HCT116 (cell line): ENCODE measurements around the gene ZP1. TPM values are rescaled to one million over a fixed set of nuclear protein-coding genes. Genes with fewer than 3 reads are reported as not detected.

Source experiments
- ATAC-seq: fragments of 200-7000 bp; cut with Tn5 transposase; 2 replicates; pipeline ENCODE4 v1.9.1; 2020; ENCODE audit warnings: mild to moderate bottlenecking, moderate library complexity
- BruUV-seq: library from RNA; stranded (reverse); fragments of 400-500 nt; replicated peaks from 2 replicates; lab custom pipeline; 2021; lab: Mats Ljungman, UMichigan
- CTCF ChIA-PET: fragments of 300-600 bp; sonication (Branson Sonifier 250); formaldehyde crosslinking; loops from one replicate; lab custom pipeline; 2021; ENCODE audit warnings: antibody characterized with exemption; lab: Charles Lee
- POLR2A ChIA-PET: fragments of 300-600, 350-600 bp; sonication (Branson Sonifier 250); formaldehyde crosslinking; loops from one replicate; lab custom pipeline; 2021; ENCODE audit warnings: antibody characterized with exemption; lab: Charles Lee
- RAD21 ChIA-PET, 2 experiments: fragments of 300-600 bp; sonication (Branson Sonifier 250); formaldehyde crosslinking; loops; one replicate each; lab custom pipeline; 2023; ENCODE audit warnings: low total read pairs in 2 of 2; ENCODE audit not compliant: uncharacterized antibody in 2 of 2, unreplicated experiment in 2 of 2, low non-redundant PET in 1 of 2; lab: Charles Lee
- DNase-seq: peaks from one replicate; pipeline ENCODE4 v3.0.0-alpha.2; 2010; ENCODE audit warnings: low read depth, low spot score
- H2AFZ ChIP-seq: fragments of 200-600 bp; shearing (Covaris generic), sonication (generic); 2 replicates; pipeline ENCODE4 v1.6.1; 2017; ENCODE audit warnings: low read depth, mixed run types, mixed read lengths, antibody characterized with exemption, low read length; ENCODE audit not compliant: poor library complexity, severe bottlenecking
- H3K27ac ChIP-seq: 2 replicates; pipeline ENCODE4 v1.5.1; 2012; ENCODE audit warnings: low read depth, low read length
- H3K27me3 ChIP-seq: fragments of 200-600 bp; sonication (generic); 2 replicates; pipeline ENCODE4 v1.6.1; 2016; ENCODE audit warnings: mixed run types, low read length, mixed read lengths; ENCODE audit not compliant: insufficient read depth
- H3K36me3 ChIP-seq, 2 experiments: fragments of 200-500 bp in 1 of 2; fragments of 200-600 bp in 1 of 2; sonication (Bioruptor generic) in 1 of 2; sonication (generic) in 1 of 2; 2 replicates each; pipeline versions ENCODE4 v1.5.1 to v1.6.1; 2014 to 2016; ENCODE audit warnings: low read length in 2 of 2, inconsistent platforms in 1 of 2, mixed read lengths in 1 of 2, mixed run types in 1 of 2; ENCODE audit not compliant: insufficient read depth in 2 of 2, control insufficient read depth in 1 of 2
- H3K4me1 ChIP-seq, 2 experiments: fragments of 200-600 bp in 1 of 2; sonication (generic) in 1 of 2; 2 replicates each; pipeline versions ENCODE4 v1.5.1 to v1.6.1; 2012 to 2017; ENCODE audit warnings: low read length in 2 of 2, inconsistent platforms in 1 of 2, mild to moderate bottlenecking in 1 of 2, mixed read lengths in 1 of 2, mixed run types in 1 of 2, moderate library complexity in 1 of 2; ENCODE audit not compliant: insufficient read depth in 2 of 2, control insufficient read depth in 1 of 2
- H3K4me2 ChIP-seq: fragments of 200-600 bp; sonication (generic); 2 replicates; pipeline ENCODE4 v1.6.1; 2017; ENCODE audit warnings: mixed run types, low read length, mixed read lengths
- H3K4me3 ChIP-seq, 2 experiments: fragments of 200-600 bp in 1 of 2; sonication (generic) in 1 of 2; replicated peaks in 1 of 2; 2 replicates each; pipeline ENCODE4 v1.5.1; 2011 to 2016; ENCODE audit warnings: low read length in 2 of 2, control low read depth in 1 of 2, low read depth in 1 of 2, mild to moderate bottlenecking in 1 of 2, mixed read lengths in 1 of 2, mixed run types in 1 of 2
- H3K79me2 ChIP-seq: fragments of 200-600 bp; sonication (generic); 2 replicates; pipeline ENCODE4 v1.6.1; 2017; ENCODE audit warnings: mild to moderate bottlenecking, mixed run types, low read length, moderate library complexity, mixed read lengths; ENCODE audit not compliant: insufficient read depth
- H3K9ac ChIP-seq: fragments of 200-600 bp; sonication (generic); 2 replicates; pipeline ENCODE4 v1.6.1; 2016; ENCODE audit warnings: low read length, mixed read lengths
- H3K9me2 ChIP-seq: fragments of 200-600 bp; sonication (generic), shearing (Covaris generic); 2 replicates; pipeline ENCODE4 v1.6.1; 2017; ENCODE audit warnings: mixed run types, mild to moderate bottlenecking, moderate library complexity; ENCODE audit not compliant: insufficient read depth
- H3K9me3 ChIP-seq, 2 experiments: fragments of 200-500 bp in 1 of 2; fragments of 200-600 bp in 1 of 2; sonication (Bioruptor generic) in 1 of 2; sonication (generic) in 1 of 2; 2 replicates each; pipeline ENCODE4 v1.6.1; 2014 to 2017; ENCODE audit warnings: low read length in 2 of 2, mixed read lengths in 2 of 2, inconsistent platforms in 1 of 2, low read depth in 1 of 2, mild to moderate bottlenecking in 1 of 2, mixed run types in 1 of 2, moderate library complexity in 1 of 2; ENCODE audit not compliant: control insufficient read depth in 1 of 2, insufficient read depth in 1 of 2
- H4K20me1 ChIP-seq: fragments of 200-600 bp; sonication (generic), shearing (Covaris generic); 2 replicates; pipeline ENCODE4 v1.6.1; 2017; ENCODE audit warnings: mixed run types, mild to moderate bottlenecking, moderate library complexity; ENCODE audit not compliant: insufficient read depth
- CBX3 ChIP-seq: IDR thresholded peaks from 2 replicates; pipeline ENCODE4 v1.6.1; 2012; ENCODE audit warnings: low read depth
- CEBPB ChIP-seq: IDR thresholded peaks from 2 replicates; pipeline ENCODE4 v1.6.1; 2012; ENCODE audit warnings: low read depth
- EGR1 ChIP-seq: IDR thresholded peaks from 2 replicates; pipeline ENCODE4 v1.6.1; 2012; ENCODE audit warnings: low read depth
- ELF1 ChIP-seq: IDR thresholded peaks from 2 replicates; pipeline ENCODE4 v1.6.1; 2012; ENCODE audit warnings: low read depth, borderline replicate concordance
- EZH2phosphoT487 ChIP-seq: fragments of 200-600 bp; IDR thresholded peaks from 2 replicates; pipeline ENCODE4 v1.6.1; 2018; ENCODE audit warnings: antibody characterized with exemption, borderline replicate concordance
- JUND ChIP-seq: IDR thresholded peaks from 2 replicates; pipeline ENCODE4 v1.6.1; 2012
- POLR2AphosphoS5 ChIP-seq: IDR thresholded peaks from 2 replicates; pipeline ENCODE4 v1.6.1; 2011; ENCODE audit warnings: mild to moderate bottlenecking, low read depth, low read length, moderate library complexity
- RAD21 ChIP-seq: IDR thresholded peaks from 2 replicates; pipeline ENCODE4 v1.6.1; 2012; ENCODE audit warnings: low read depth, mild to moderate bottlenecking
- SIN3A ChIP-seq: IDR thresholded peaks from 2 replicates; pipeline ENCODE4 v1.6.1; 2012; ENCODE audit warnings: low read depth
- TCF7L2 ChIP-seq: IDR thresholded peaks from 2 replicates; pipeline ENCODE4 v1.7.0; 2011; ENCODE audit warnings: borderline replicate concordance, inconsistent platforms; ENCODE audit not compliant: insufficient read depth, insufficient read length; ENCODE audit errors: extremely low read depth
- YY1 ChIP-seq: IDR thresholded peaks from 2 replicates; pipeline ENCODE4 v1.6.1; 2011; ENCODE audit warnings: low read length, low read depth, moderate library complexity, mild to moderate bottlenecking; ENCODE audit not compliant: insufficient replicate concordance; ENCODE audit errors: extremely low read depth
- ZFX ChIP-seq: fragments of 450-650 bp; IDR thresholded peaks from 2 replicates; pipeline ENCODE4 v1.6.1; 2017
- ZNF274 ChIP-seq: fragments of 200-500 bp; sonication (Bioruptor generic); IDR thresholded peaks from 2 replicates; pipeline ENCODE4 v1.6.1; 2014; ENCODE audit warnings: mild to moderate bottlenecking, low read depth, low read length, inconsistent platforms
- intact Hi-C: fragments of 100-400 bp; cut with micrococcal nuclease; formaldehyde crosslinking; loops from 2 replicates; pipeline ENCODE4 v1.10.0; 2022
- total RNA-seq: library from RNA; stranded (reverse); gene quantifications from one replicate; pipeline ENCODE4 v1.2.1, GENCODE V29; 2021; ENCODE audit not compliant: unreplicated experiment
- TF ChIP-seq, protein P1 (sequence below): IDR thresholded peaks from 2 replicates; pipeline ENCODE4 v1.6.1; 2012
- TF ChIP-seq, protein P2 (sequence below): IDR thresholded peaks from 2 replicates; pipeline ENCODE4 v1.6.1; 2011; ENCODE audit warnings: mild to moderate bottlenecking, low read length, moderate library complexity; ENCODE audit not compliant: insufficient replicate concordance; ENCODE audit errors: extremely low read depth
- TF ChIP-seq, protein P3 (sequence below): IDR thresholded peaks from 2 replicates; pipeline ENCODE4 v1.6.1; 2012
- TF ChIP-seq, protein P4 (sequence below), 3 experiments: fragments of 200-600 bp in 1 of 3; sonication (generic) in 1 of 3; IDR thresholded peaks in 2 of 3; conservative IDR thresholded peaks in 1 of 3; 2 replicates each; pipeline ENCODE4 v1.5.1; 2012 to 2017; ENCODE audit warnings: low read depth in 2 of 3, low read length in 2 of 3, antibody characterized with exemption in 1 of 3, borderline replicate concordance in 1 of 3, control low read depth in 1 of 3, mild to moderate bottlenecking in 1 of 3, mixed read lengths in 1 of 3, mixed run types in 1 of 3, moderate library complexity in 1 of 3; ENCODE audit not compliant: insufficient read depth in 1 of 3
- TF ChIP-seq, protein P5 (sequence below): IDR thresholded peaks from 2 replicates; pipeline ENCODE4 v1.6.1; 2012; ENCODE audit warnings: low read depth

ZP1 gene
- total RNA-seq, 1 experiment from 2014 or later: not detected

DNA sequence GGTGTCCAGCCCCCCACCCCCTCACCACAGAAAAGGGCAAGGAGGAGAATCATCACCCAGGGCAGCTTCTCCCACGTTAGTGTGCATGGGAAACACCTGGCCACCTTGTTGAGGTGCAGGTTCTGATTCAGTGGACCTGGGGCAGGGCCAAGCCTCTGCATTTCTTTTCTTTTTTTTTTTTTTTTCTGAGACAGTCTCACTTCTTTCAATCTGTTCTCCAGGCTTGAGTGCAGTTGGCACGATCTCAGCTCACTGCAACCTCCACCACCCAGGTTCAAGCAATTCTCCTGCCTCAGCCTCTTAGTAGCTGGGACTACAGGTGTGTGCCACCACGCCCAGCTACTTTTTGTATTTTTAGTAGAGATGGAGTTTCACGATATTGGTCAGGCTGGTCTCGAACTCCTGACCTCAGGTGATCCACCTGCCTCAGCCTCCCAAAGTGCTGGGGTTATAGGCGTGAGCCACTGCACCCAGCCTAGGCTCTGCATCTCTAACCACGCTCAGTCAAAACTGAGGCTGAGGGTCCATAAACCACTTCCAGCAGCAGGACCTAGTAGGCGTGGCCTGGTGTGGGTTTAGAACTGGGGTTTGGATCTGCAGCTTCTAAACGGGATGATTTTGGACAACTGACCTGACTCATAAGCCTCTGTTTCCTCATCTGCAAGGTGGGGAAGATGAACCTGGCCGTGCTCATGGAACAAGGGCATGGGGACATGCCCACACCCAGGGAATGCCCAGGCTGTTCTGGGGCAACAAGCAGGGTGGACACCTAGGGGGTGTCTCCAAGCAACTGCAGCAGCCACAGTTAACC is 734 bp downstream of the ZP1 start:
- no peak overlapping the region for H3K9ac ChIP-seq
- CTCF ChIA-PET: no interaction called here
- intact Hi-C loops: no loop called here

More for the DNA sequence above, 734 bp downstream of the ZP1 start:
- Histone ChIP-seq H3K79me2 (no peaks in the 10 kb centered on the region), H3K4me2 (no peak overlapping the region), H4K20me1 (no peaks in the 10 kb centered on the region), H3K4me3 (no peak overlapping the region), H3K27me3 (0 out of 2 replicates have a peak, but pooled peaks cover 4% of the 10 kb centered on the region), H3K27ac (no peak overlapping the region), H3K36me3 (no peaks in the 10 kb centered on the region), H2AFZ (no peak overlapping the region), H3K9me2 (no peaks in the 10 kb centered on the region), H3K9me3 (no peaks in the 10 kb centered on the region), H3K4me1 (peaks cover 0 to 4% of the 10 kb centered on the region in 2 experiments; a peak in 2 of 4 replicates)
- no TSS peak for BruUV-seq
- ATAC-seq: no peak
- DNase-seq: no peak
- TF ChIP-seq ZFX (no peak), CEBPB (no peak), SIN3A (no peak), ELF1 (no peak), TCF7L2 (no peak), POLR2AphosphoS5 (no peak), CBX3 (no peak), EGR1 (no peak), RAD21 (no peak), JUND (no peak), ZNF274 (no peak), EZH2phosphoT487 (no peak), YY1 (no peak)
- TF ChIP-seq, protein P1, sequence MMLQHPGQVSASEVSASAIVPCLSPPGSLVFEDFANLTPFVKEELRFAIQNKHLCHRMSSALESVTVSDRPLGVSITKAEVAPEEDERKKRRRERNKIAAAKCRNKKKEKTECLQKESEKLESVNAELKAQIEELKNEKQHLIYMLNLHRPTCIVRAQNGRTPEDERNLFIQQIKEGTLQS: no peak
- TF ChIP-seq, protein P2, sequence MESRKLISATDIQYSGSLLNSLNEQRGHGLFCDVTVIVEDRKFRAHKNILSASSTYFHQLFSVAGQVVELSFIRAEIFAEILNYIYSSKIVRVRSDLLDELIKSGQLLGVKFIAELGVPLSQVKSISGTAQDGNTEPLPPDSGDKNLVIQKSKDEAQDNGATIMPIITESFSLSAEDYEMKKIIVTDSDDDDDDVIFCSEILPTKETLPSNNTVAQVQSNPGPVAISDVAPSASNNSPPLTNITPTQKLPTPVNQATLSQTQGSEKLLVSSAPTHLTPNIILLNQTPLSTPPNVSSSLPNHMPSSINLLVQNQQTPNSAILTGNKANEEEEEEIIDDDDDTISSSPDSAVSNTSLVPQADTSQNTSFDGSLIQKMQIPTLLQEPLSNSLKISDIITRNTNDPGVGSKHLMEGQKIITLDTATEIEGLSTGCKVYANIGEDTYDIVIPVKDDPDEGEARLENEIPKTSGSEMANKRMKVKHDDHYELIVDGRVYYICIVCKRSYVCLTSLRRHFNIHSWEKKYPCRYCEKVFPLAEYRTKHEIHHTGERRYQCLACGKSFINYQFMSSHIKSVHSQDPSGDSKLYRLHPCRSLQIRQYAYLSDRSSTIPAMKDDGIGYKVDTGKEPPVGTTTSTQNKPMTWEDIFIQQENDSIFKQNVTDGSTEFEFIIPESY: no peak
- TF ChIP-seq, protein P3, sequence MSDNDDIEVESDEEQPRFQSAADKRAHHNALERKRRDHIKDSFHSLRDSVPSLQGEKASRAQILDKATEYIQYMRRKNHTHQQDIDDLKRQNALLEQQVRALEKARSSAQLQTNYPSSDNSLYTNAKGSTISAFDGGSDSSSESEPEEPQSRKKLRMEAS: no peak
- TF ChIP-seq, protein P4, sequence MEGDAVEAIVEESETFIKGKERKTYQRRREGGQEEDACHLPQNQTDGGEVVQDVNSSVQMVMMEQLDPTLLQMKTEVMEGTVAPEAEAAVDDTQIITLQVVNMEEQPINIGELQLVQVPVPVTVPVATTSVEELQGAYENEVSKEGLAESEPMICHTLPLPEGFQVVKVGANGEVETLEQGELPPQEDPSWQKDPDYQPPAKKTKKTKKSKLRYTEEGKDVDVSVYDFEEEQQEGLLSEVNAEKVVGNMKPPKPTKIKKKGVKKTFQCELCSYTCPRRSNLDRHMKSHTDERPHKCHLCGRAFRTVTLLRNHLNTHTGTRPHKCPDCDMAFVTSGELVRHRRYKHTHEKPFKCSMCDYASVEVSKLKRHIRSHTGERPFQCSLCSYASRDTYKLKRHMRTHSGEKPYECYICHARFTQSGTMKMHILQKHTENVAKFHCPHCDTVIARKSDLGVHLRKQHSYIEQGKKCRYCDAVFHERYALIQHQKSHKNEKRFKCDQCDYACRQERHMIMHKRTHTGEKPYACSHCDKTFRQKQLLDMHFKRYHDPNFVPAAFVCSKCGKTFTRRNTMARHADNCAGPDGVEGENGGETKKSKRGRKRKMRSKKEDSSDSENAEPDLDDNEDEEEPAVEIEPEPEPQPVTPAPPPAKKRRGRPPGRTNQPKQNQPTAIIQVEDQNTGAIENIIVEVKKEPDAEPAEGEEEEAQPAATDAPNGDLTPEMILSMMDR (IDR thresholded peaks at IDR 0.05 in 2 of 3, conservative IDR thresholded peaks at IDR 0.05 in 1 of 3; ENCODE audit: borderline replicate concordance in 1 of 3, insufficient read depth in 1 of 3, low read depth in 2 of 3, low read length in 2 of 3): no peak
- TF ChIP-seq, protein P5, sequence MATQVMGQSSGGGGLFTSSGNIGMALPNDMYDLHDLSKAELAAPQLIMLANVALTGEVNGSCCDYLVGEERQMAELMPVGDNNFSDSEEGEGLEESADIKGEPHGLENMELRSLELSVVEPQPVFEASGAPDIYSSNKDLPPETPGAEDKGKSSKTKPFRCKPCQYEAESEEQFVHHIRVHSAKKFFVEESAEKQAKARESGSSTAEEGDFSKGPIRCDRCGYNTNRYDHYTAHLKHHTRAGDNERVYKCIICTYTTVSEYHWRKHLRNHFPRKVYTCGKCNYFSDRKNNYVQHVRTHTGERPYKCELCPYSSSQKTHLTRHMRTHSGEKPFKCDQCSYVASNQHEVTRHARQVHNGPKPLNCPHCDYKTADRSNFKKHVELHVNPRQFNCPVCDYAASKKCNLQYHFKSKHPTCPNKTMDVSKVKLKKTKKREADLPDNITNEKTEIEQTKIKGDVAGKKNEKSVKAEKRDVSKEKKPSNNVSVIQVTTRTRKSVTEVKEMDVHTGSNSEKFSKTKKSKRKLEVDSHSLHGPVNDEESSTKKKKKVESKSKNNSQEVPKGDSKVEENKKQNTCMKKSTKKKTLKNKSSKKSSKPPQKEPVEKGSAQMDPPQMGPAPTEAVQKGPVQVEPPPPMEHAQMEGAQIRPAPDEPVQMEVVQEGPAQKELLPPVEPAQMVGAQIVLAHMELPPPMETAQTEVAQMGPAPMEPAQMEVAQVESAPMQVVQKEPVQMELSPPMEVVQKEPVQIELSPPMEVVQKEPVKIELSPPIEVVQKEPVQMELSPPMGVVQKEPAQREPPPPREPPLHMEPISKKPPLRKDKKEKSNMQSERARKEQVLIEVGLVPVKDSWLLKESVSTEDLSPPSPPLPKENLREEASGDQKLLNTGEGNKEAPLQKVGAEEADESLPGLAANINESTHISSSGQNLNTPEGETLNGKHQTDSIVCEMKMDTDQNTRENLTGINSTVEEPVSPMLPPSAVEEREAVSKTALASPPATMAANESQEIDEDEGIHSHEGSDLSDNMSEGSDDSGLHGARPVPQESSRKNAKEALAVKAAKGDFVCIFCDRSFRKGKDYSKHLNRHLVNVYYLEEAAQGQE: no peak
- POLR2A ChIA-PET: no interaction called here
- RAD21 ChIA-PET: no interaction called here
